HG03354 (cell line): ENCODE data around the gene ECEL1.

Experiments
- ATAC-seq: cut with Tn5 transposase; IDR thresholded peaks from one replicate; pipeline ENCODE4 v1.9.1; 2021; ENCODE audit warnings: mild to moderate bottlenecking; ENCODE audit not compliant: unreplicated experiment, poor library complexity, severe bottlenecking

ECEL1 gene

GRCh38 chr2:232485757-232486557 lies 1.7 kb downstream of the ECEL1 start:
- ATAC-seq = no peak

- no peak for ATAC-seq
These were observed 2.3 kb downstream of the ECEL1 start for GRCh38 chr2:232485348-232485756.

- no peak for ATAC-seq
These were observed 2.8 kb downstream of the ECEL1 start for GRCh38 chr2:232484628-232485347.

- ATAC-seq = no peak
These were observed 3.6 kb downstream of the ECEL1 start for GRCh38 chr2:232483923-232484627.

GRCh38 chr2:232483311-232483922 lies 4.2 kb downstream of the ECEL1 start:
- ATAC-seq = no peak

- no peak for ATAC-seq
These were observed 5.1 kb downstream of the ECEL1 start for GRCh38 chr2:232482301-232483238.

- ATAC-seq = no peak
These were observed 6.1 kb downstream of the ECEL1 start for GRCh38 chr2:232481322-232482140.

GRCh38 chr2:232480201-232481190 lies 7.1 kb downstream of the ECEL1 start:
- ATAC-seq = no peak

- ATAC-seq = no peak
These were observed 8.1 kb downstream of the ECEL1 start for GRCh38 chr2:232479341-232480200.

GRCh38 chr2:232478571-232479340 lies 8.9 kb downstream of the ECEL1 start:
- ATAC-seq = no peak

- no peak for ATAC-seq
These were observed 9.7 kb downstream of the ECEL1 start for GRCh38 chr2:232477751-232478510.

GRCh38 chr2:232476791-232477190 lies 10.8 kb downstream of the ECEL1 start:
- ATAC-seq = no peak

- ATAC-seq = no peak
These were observed 11.6 kb downstream of the ECEL1 start for GRCh38 chr2:232476045-232476444.

- no peak for ATAC-seq
These were observed 14.2 kb downstream of the ECEL1 start for GRCh38 chr2:232473467-232473890.

GRCh38 chr2:232466221-232466620 lies 21.4 kb downstream of the ECEL1 start:
- ATAC-seq = no peak
